OCI-LY7 (cell line): ENCODE measurements around the gene DTX3. TPM values are rescaled to one million over a fixed set of nuclear protein-coding genes. Genes with fewer than 3 reads are reported as not detected.
A peak's percentile ranks its signal among the peaks of the same experiment; 100 is the strongest.
"Not testable (repeated sequence)": the region's sequence is repeated elsewhere in the genome, so short reads cannot be mapped to it uniquely, and the experiment has no call there.

ENCODE experiments used
- BruUV-seq: library from RNA; stranded (reverse); fragments of 400-500 nt; replicated peaks from 2 replicates; lab custom pipeline; 2021; lab: Mats Ljungman, UMichigan
- CTCF ChIA-PET: fragments of 300-600 bp; sonication (Branson Sonifier 250); formaldehyde crosslinking; loops from one replicate; lab custom pipeline; 2022; ENCODE audit warnings: antibody characterized with exemption; ENCODE audit not compliant: unreplicated experiment; lab: Charles Lee
- POLR2A ChIA-PET: fragments of 300-600 bp; sonication (Branson Sonifier 250); formaldehyde crosslinking; loops from one replicate; lab custom pipeline; 2022; ENCODE audit warnings: antibody characterized with exemption; lab: Charles Lee
- DNase-seq: peaks from one replicate; pipeline ENCODE4 v3.0.0-alpha.2; 2015; ENCODE audit warnings: low spot score
- H2AFZ ChIP-seq: fragments of 200-600 bp; sonication (generic), shearing (Covaris generic); 2 replicates; pipeline ENCODE4 v1.6.1; 2014; ENCODE audit warnings: mild to moderate bottlenecking, antibody characterized with exemption, low read length, moderate library complexity
- H3K27ac ChIP-seq: fragments of 200-600 bp; sonication (generic); 2 replicates; pipeline ENCODE4 v1.5.1; 2014; ENCODE audit warnings: mixed run types, low read depth, mild to moderate bottlenecking, moderate library complexity, low read length, inconsistent platforms; ENCODE audit not compliant: poor library complexity, severe bottlenecking
- H3K36me3 ChIP-seq: fragments of 200-600 bp; sonication (generic); 2 replicates; pipeline ENCODE4 v1.6.1; 2014; ENCODE audit warnings: mild to moderate bottlenecking, antibody characterized with exemption, low read length, moderate library complexity, mixed read lengths; ENCODE audit not compliant: insufficient read depth
- H3K4me1 ChIP-seq: fragments of 200-600 bp; sonication (generic); 2 replicates; pipeline ENCODE4 v1.5.1; 2014; ENCODE audit warnings: mild to moderate bottlenecking, low read length; ENCODE audit not compliant: insufficient read depth, poor library complexity, severe bottlenecking
- H3K4me2 ChIP-seq: fragments of 200-600 bp; sonication (generic); 2 replicates; pipeline ENCODE4 v1.6.1; 2014; ENCODE audit warnings: mild to moderate bottlenecking, low read length
- H3K4me3 ChIP-seq: fragments of 200-600 bp; sonication (generic); 2 replicates; pipeline ENCODE4 v1.5.1; 2014; ENCODE audit warnings: mild to moderate bottlenecking, low read depth, low read length; ENCODE audit not compliant: poor library complexity, severe bottlenecking
- H3K79me2 ChIP-seq: fragments of 200-600 bp; sonication (generic); 2 replicates; pipeline ENCODE4 v1.6.1; 2016; ENCODE audit warnings: low read depth, mild to moderate bottlenecking, low read length, moderate library complexity, mixed read lengths; ENCODE audit not compliant: insufficient read depth
- H3K9me2 ChIP-seq: fragments of 200-600 bp; sonication (generic); 2 replicates; pipeline ENCODE4 v1.6.1; 2016; ENCODE audit warnings: mild to moderate bottlenecking, low read length, mixed read lengths; ENCODE audit not compliant: insufficient read depth
- H3K9me3 ChIP-seq: fragments of 200-600 bp; sonication (generic); 2 replicates; pipeline ENCODE4 v1.6.1; 2014; ENCODE audit warnings: mild to moderate bottlenecking, mixed run types, low read length, mixed read lengths
- H4K20me1 ChIP-seq: fragments of 200-600 bp; sonication (generic); 2 replicates; pipeline ENCODE4 v1.6.1; 2014; ENCODE audit warnings: mild to moderate bottlenecking, antibody characterized with exemption, low read length, moderate library complexity, mixed read lengths; ENCODE audit not compliant: insufficient read depth
- EZH2phosphoT487 ChIP-seq: fragments of 200-600 bp; sonication (generic); IDR thresholded peaks from 2 replicates; pipeline ENCODE4 v1.6.1; 2018; ENCODE audit warnings: low read depth, borderline replicate concordance, mild to moderate bottlenecking, mixed run types, antibody characterized with exemption, low read length, moderate library complexity, mixed read lengths
- intact Hi-C: fragments of 100-400 bp; cut with micrococcal nuclease; formaldehyde crosslinking; loops from one replicate; pipeline ENCODE4 v1.10.0; 2022; ENCODE audit not compliant: unreplicated experiment
- total RNA-seq, 2 experiments: library from RNA; depleted of rRNA in 1 of 2; stranded (reverse); fragments of >200 nt in 1 of 2; shearing (Covaris generic) in 1 of 2; gene quantifications; 2 replicates each; pipeline ENCODE4 v1.2.3, GENCODE V29; 2014 to 2022
- TF ChIP-seq, protein P1 (sequence below): fragments of 200-600 bp; sonication (generic); conservative IDR thresholded peaks from 2 replicates; pipeline ENCODE4 v1.5.1; 2014; ENCODE audit warnings: mild to moderate bottlenecking, antibody characterized with exemption, low read length, moderate library complexity, mixed read lengths

Gene DTX3
- total RNA-seq, 2 experiments from 2014 or later: not detected

DNA sequence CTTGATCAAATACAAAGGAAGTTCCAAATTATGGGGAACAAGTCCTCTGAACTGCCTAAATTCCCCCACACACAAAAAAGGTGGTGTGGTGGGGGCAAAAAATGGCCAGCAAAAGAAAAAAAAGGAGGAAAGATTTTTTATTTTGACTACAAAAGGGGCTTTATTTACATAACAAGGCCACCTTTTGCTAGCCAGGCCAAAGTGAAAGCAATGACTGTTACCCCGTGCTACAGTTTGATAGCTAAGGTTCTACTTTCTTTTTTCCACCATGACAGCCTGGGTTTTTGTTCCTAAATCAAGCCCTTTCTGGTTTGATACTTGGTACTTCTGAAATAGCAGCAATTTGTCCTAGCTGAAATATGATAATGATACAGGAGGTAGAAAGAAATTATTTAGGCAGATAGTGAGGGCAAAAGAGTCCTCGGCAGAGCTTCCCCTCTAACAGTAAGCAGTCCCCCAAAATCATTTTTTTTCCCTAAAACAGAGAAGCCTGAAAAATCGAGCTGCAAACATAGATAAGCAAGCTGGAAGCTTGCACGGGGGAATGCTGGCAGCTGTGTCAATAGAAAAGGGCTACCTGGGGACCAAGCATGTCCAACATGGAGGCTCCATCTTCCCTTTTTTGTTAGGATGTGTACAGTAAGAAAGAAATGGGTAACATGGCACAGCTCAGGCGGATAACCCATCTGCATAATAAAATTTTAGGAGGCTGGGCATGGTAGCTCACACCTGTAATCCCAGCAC lies 37.2 kb downstream of the DTX3 start:
- TF ChIP-seq, protein P1, sequence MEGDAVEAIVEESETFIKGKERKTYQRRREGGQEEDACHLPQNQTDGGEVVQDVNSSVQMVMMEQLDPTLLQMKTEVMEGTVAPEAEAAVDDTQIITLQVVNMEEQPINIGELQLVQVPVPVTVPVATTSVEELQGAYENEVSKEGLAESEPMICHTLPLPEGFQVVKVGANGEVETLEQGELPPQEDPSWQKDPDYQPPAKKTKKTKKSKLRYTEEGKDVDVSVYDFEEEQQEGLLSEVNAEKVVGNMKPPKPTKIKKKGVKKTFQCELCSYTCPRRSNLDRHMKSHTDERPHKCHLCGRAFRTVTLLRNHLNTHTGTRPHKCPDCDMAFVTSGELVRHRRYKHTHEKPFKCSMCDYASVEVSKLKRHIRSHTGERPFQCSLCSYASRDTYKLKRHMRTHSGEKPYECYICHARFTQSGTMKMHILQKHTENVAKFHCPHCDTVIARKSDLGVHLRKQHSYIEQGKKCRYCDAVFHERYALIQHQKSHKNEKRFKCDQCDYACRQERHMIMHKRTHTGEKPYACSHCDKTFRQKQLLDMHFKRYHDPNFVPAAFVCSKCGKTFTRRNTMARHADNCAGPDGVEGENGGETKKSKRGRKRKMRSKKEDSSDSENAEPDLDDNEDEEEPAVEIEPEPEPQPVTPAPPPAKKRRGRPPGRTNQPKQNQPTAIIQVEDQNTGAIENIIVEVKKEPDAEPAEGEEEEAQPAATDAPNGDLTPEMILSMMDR: no peak
- TF ChIP-seq EZH2phosphoT487: no peak
- no peaks in the 10 kb centered on the region for H3K9me2 ChIP-seq
- intact Hi-C loops: no loop called here
- ChIA-PET POLR2A (interaction anchor here (0.7 kb wide), 1 partner anchor 30 kb away, joined by 4 read pairs; no protein-coding TSS in a partner anchor), CTCF (no interaction called here)
- no peaks in the 10 kb centered on the region for H3K79me2 ChIP-seq
- peaks cover 11% of the 10 kb centered on the region for H3K9me3 ChIP-seq
- BruUV-seq: no TSS peak
- no peaks in the 10 kb centered on the region for H4K20me1 ChIP-seq
- H3K36me3 ChIP-seq: no peaks in the 10 kb centered on the region
- no peaks in the 10 kb centered on the region for H3K4me1 ChIP-seq
- no peak for DNase-seq
- H3K27ac ChIP-seq: no peak overlapping the region
- no peak overlapping the region for H3K4me3 ChIP-seq
- no peak overlapping the region for H3K4me2 ChIP-seq
- no peak overlapping the region for H2AFZ ChIP-seq

DNA sequence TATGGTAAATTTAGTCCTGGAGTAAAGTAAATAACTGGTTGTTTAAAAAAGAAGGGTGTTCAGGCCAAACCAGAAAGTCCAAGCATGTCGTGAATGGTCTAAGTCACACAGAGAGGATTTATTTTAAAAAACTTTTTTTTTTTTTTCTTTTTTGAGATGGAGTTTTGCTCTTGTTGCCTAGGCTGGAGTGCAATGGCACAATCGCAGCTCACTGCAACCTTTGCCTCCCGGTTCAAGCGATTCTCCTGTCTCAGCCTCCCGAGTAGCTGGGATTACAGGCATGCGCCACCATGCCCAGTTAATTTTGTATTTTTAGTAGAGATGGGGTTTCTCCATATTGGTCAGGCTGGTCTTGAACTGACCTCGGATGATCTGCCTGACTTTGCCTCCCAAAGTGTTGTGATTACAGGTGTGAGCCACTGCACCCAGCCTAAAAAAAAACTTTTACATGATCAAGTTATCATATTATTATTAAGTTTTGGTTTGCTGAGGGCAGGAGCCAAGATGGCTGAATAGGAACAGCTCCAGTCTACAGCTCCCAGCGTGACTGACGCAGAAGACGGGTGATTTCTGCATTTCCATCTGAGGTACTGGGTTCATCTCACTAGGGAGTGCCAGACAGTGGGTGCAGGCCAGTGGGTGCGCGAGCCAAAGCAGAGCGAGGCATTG lies 41.5 kb downstream of the DTX3 start:
- peak; percentile 69 for DNase-seq
- intact Hi-C loops, H3K9me2 ChIP-seq, CTCF ChIA-PET, H3K27ac ChIP-seq, H3K4me3 ChIP-seq, H4K20me1 ChIP-seq, H3K79me2 ChIP-seq, H3K36me3 ChIP-seq, H3K4me1 ChIP-seq, H3K4me2 ChIP-seq, BruUV-seq, H2AFZ ChIP-seq: not testable (repeated sequence)
- POLR2A ChIA-PET: interaction anchor here (0.7 kb wide), 2 partner anchors 54 to 255 kb away, joined by 3 to 5 read pairs; no protein-coding TSS in a partner anchor
- peaks cover 11% of the 10 kb centered on the region for H3K9me3 ChIP-seq

DNA sequence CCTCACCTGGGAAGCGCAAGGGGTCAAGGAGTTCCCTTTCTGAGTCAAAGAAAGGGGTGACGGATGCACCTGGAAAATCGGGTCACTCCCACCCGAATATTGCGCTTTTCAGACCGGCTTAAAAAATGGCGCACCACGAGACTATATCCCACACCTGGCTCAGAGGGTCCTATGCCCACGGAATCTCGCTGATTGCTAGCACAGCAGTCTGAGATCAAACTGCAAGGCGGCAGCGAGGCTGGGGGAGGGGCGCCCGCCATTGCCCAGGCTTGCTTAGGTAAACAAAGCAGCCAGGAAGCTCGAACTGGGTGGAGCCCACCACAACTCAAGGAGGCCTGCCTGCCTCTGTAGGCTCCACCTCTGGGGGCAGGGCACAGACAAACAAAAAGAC lies 42.0 kb downstream of the DTX3 start:
- H3K4me1 ChIP-seq, H3K4me2 ChIP-seq, H3K79me2 ChIP-seq, H3K27ac ChIP-seq, DNase-seq, CTCF ChIA-PET, BruUV-seq, H3K36me3 ChIP-seq, H3K4me3 ChIP-seq, H4K20me1 ChIP-seq, H3K9me2 ChIP-seq, intact Hi-C loops, H2AFZ ChIP-seq: not testable (repeated sequence)
- POLR2A ChIA-PET: interaction anchor here (0.7 kb wide), 1 partner anchor 54 kb away, joined by 3 read pairs; no protein-coding TSS in a partner anchor
- H3K9me3 ChIP-seq: peaks cover 11% of the 10 kb centered on the region
